Measurements from ENCODE around the gene CCL25. TPM values are rescaled to one million over a fixed set of nuclear protein-coding genes. Genes with fewer than 3 reads are reported as not detected.
"Not testable (repeated sequence)": the region's sequence is repeated elsewhere in the genome, so short reads cannot be mapped to it uniquely, and the experiment has no call there.

The CCL25 gene
- total and polyA plus RNA-seq, 2 of the 4 experiments (the other 2 are of a cell fraction) = not detected

DNA sequence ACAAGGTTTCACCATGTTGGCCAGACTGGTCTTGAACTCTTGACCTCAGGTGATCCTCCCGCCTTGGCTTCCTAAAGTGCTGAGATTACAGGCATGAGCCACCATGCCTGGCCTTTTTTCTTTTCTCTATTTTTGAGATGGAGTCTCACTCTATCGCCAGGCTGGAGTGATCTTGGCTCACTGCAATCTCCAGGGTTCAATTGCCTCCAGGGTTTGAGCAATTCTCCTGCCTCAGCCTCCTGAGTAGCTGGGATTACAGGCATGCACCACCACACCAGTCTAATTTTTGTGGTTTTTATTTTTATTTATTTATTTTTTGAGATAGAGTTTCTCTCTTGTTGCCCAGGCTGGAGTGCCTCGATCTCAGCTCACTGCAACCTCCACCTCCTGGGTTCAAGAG lies 28.3 kb upstream of the CCL25 start:
- H3K23ac ChIP-seq (ENCODE audit: low read depth, low read length); H3K4me2 ChIP-seq (ENCODE audit: low read depth, low read length); POLR2A ChIA-PET (ENCODE audit: unreplicated experiment); H3K36me3 ChIP-seq (ENCODE audit: control insufficient read depth, insufficient read depth, low read length); dilution Hi-C loops (cut with HindIII; ENCODE audit: low sequenced_read_pairs, unreplicated experiment); H3K9me3 ChIP-seq (ENCODE audit: control insufficient read depth, insufficient read depth, low read length); H3K4me1 ChIP-seq (ENCODE audit: control insufficient read depth, insufficient read depth, low read length); H2BK20ac ChIP-seq (ENCODE audit: low read depth, low read length); H3K79me1 ChIP-seq (ENCODE audit: low read depth in 1 of 2, low read length in 2 of 2); in situ Hi-C loops (cut with MboI; ENCODE audit: low sequenced_read_pairs); H4K8ac ChIP-seq (ENCODE audit: low read depth in 2 of 2, low read length in 2 of 2); H3K56ac ChIP-seq (ENCODE audit: extremely low read depth, insufficient read depth, low read length); H3K9ac ChIP-seq (ENCODE audit: low read depth, low read length); H3K18ac ChIP-seq (ENCODE audit: low read depth, low read length); H3K14ac ChIP-seq (replicated peaks; ENCODE audit: low read depth, low read length); H2BK5ac ChIP-seq (ENCODE audit: low read depth, low read length, poor library complexity, severe bottlenecking); H4K5ac ChIP-seq (ENCODE audit: low read depth, low read length); H2AFZ ChIP-seq (replicated peaks; ENCODE audit: low read length, poor library complexity); H3K4me3 ChIP-seq (ENCODE audit: insufficient read depth, low read depth, low read length); H2BK15ac ChIP-seq (ENCODE audit: low read depth, low read length); H3K27me3 ChIP-seq (ENCODE audit: control insufficient read depth, insufficient read depth, low read length); H3K27ac ChIP-seq (ENCODE audit: insufficient read depth, low read length); DNase-seq; BruUV-seq (replicated peaks); H4K91ac ChIP-seq (ENCODE audit: insufficient read depth, low read depth, low read length); H2BK120ac ChIP-seq (ENCODE audit: low read depth, low read length); H2AK9ac ChIP-seq (replicated peaks; ENCODE audit: low read depth, low read length, poor library complexity); H3K9me1 ChIP-seq (ENCODE audit: insufficient read depth, low read length); H3K4ac ChIP-seq (ENCODE audit: low read depth, low read length); CTCF ChIA-PET; H4K20me1 ChIP-seq (ENCODE audit: insufficient read depth, low read length); ATAC-seq (ENCODE audit: low read depth); H2AK5ac ChIP-seq (ENCODE audit: low read depth, low read length); intact Hi-C loops (cut with micrococcal nuclease): not testable (repeated sequence)
- no CpG with 5 or more reads among the region's 3 CpGs for WGBS, 2 experiments (ENCODE audit: extremely low coverage in 2 of 2, insufficient read length in 1 of 2)
